ENCODE data around the gene NPIPA1.
"Not testable (repeated sequence)": the region's sequence is repeated elsewhere in the genome, so short reads cannot be mapped to it uniquely, and the experiment has no call there.

The NPIPA1 gene

GRCh38 chr16:14978281-14978680 is 41.0 kb downstream of the NPIPA1 start:
- not testable (repeated sequence) for DNase-seq (ENCODE audit: low spot score)

DNA sequence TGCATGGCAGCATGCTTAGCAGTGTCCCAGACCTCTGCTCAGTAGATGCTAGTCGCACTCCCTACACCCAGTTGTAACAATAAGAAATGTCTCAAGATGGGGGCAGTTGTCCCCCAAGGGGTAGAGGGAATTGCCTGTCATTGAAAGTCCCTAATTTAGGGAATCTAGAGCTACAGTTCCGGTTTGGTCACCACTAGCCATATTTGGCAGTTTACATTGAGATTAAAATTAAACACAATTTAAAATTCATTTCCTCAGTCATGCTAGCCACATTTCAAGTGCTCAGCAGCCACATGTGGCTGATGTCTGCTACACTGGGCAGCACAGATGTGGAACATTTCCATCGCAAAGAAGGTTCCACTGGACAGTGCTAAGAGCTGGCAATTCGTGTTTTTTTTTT is 41.7 kb downstream of the NPIPA1 start:
- not testable (repeated sequence) for DNase-seq (ENCODE audit: low spot score)

DNA sequence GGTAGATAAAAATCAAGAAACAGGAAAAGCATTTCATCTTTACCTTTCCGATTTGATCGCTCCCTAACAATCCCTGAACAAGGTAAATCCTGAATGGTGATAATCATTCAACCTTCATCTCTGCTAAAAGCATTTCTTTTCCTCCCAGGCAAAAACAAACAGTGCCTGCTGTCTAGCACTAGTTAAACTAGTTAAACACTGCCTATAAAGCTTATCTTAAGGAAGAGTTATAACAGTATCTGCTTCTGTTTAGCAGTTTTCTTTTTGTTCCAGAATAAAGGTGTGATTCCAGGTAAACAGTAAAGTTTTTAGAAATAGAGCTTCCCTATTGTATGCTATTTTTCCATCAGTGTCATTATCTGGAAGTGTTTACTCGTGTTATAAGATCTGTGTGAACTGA is 44.0 kb downstream of the NPIPA1 start:
- DNase-seq (ENCODE audit: low spot score), result not testable (repeated sequence)

DNA sequence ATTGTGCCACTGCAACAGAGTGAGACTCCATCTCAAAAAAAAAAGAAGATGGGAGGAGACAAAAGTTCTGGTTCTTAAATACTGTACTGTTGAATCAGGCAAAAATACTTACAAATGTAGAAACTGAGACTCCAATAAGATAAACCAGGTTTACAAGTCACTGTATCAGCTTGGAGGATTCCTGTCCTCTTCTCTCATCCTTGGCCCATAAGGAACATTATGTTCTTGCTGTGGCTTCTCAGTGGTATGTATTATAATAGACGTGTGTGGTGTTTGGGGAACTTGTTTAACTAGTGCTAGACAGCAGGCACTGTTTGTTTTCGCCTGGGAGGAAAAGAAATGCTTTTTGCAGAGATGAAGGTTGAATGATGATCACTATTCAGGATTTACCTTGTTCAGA is 45.3 kb downstream of the NPIPA1 start:
- DNase-seq (ENCODE audit: low spot score), result not testable (repeated sequence)

- DNase-seq (ENCODE audit: low spot score), result not testable (repeated sequence)
Observed at GRCh38 chr16:14988092-14988491, 50.8 kb downstream of the NPIPA1 start.

DNA sequence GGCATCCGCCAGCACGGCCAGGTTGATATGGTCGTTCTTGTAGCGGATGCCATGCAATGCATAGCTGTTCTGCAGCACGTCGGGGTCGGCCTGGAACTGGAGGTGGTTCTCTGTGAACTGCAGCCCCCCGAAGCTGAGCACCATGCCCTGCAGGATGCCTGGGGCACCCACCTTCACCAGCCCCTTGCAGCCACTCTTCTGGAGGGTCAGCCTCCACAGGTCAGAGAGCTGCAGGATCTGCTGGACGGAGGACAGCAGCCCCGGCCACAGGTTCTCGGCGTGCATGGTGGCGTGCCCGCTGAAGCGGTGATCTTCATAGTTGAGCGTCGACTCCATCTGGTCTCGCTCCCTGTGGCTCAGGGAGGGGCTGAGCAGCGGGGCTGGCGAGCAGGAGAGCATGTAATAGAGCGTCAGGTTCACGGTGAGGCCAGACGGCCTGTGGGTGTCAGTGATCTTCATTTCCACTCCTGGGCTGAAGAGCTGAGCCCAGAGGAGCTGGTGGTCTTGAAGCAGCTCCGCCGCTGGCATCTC is 51.5 kb downstream of the NPIPA1 start:
- DNase-seq (ENCODE audit: low spot score), result not testable (repeated sequence)

DNA sequence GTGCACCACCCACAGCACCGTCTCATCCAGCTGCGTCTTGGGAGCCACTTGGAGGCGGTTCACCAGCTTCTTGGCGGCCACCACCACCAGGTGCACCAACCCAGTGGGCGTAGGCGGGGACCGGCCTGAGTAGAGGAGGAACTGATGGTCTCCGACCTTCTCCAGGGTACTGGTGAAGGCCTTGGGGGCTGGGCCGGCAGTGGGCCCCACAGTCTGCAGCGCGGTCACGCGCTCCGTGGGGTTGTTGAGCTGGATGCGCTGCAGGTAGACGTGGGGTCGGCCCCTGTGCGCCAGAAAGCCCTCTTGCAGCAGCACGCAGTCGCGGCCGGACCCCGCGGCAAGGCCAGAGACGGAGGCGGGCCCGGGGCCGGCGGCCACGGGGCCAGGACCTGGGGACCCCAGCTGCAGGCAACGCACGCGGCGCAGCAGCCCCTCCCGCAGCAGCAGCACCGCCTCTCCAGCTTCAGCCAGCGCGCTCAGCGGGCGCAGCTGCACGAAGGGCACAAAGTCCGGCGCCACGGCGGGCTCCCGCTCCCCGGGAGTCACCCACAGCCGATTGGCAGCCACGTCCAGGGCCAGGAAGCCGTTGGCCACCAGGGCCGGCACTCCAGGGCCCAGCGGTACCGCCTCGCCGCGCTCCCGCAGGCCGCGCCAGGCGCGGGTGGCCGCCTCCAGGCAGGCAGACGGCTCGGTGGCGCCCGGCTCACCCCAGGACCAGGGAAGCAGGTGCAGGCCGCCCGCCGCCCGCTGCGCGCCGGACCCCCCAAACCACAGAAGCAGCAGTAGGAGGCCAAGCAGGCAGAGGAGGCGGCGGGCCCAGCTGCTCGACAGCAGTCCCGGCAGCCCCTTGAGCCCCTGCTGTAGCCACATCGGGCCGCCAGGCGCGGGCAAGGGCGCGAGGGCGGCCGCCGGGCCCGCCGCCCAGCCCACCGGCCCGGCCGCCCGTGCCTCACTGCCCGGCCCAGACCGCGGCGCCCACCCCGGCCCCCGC is 52.3 kb downstream of the NPIPA1 start:
- DNase-seq (ENCODE audit: low spot score), result not testable (repeated sequence)

DNA sequence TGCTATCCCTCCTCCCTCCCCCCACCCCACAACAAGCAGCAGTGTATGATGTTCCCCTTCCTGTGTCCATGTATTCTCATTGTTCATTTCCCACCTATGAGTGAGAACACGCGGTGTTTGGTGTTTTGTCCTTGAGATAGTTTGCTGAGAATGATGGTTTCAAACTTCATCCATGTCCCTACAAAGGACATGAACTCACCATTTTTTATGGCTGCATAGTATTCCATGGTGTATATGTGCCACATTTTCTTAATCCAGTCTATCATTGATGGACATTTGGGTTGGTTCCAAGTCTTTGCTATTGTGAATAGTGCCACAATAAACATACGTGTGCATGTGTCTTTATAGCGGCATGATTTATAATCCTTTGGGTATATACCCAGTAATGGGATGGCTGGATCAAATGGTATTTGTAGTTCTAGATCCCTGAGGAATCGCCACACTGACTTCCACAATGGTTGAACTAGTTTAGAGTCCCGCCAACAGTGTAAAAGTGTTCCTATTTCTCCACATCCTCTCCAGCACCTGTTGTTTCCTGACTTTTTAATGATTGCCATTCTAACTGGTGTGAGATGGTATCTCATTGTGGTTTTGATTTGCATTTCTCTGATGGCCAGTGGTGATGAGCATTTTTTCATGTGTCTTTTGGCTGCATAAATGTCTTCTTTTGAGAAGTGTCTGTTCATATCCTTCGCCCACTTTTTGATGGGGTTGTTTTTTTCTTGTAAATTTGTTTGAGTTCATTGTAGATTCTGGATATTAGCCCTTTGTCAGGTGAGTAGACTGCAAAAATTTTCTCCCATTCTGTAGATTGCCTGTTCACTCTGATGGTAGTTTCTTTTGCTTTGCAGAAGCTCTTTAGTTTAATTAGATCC is 56.3 kb downstream of the NPIPA1 start:
- not testable (repeated sequence) for DNase-seq (ENCODE audit: low spot score)

DNA sequence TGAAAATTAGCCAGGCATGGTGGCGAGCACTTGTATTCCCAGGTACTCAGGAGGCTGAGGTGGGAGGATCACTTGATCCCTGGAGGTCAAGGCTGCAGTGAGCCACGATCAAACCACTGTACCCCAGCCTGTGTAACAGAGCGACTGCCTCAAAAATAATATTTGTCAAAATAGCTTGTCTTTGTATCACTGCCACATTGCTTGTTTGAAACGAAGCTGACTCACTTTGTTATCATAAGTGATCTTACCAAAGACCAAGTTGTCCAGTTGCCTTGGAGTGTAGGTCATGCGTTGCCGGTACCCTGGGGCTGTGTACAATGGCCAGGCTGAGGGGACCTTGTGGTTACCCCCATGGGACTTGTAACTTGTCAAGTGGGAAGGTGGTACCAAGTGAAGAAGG is 59.5 kb downstream of the NPIPA1 start:
- DNase-seq (ENCODE audit: low spot score), result not testable (repeated sequence)

DNA sequence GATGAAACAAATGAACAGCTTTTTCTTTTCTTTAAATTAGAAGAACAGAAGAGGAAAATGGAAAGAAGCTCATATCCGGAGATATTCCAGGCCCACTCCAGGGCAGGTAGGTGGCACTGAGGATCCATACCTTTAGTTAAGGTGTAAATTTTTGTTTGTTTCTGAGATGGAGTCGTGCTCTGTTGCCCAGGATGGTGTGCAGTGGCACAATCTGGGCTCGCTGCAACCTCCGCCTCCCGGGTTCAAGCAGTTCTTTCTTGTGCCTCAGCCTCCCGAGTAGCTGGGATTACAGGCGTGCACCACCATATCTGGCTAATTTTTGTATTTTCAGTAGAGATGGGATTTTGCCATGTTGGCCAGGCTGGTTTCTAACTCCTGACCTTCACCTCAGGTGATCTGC is 61.1 kb downstream of the NPIPA1 start:
- not testable (repeated sequence) for DNase-seq (ENCODE audit: low spot score)

- not testable (repeated sequence) for DNase-seq (ENCODE audit: low spot score)
Observed at GRCh38 chr16:14999845-15000244, 62.6 kb downstream of the NPIPA1 start.

All from globus pallidus (tissue), 1 donor.